ENCODE measurements around the gene PDE8B. TPM values are rescaled to one million over a fixed set of nuclear protein-coding genes. Genes with fewer than 3 reads are reported as not detected.

Gene PDE8B
- total and polyA plus RNA-seq, 9 donors: 0.73 to 26.7 (median 6.4) TPM

DNA sequence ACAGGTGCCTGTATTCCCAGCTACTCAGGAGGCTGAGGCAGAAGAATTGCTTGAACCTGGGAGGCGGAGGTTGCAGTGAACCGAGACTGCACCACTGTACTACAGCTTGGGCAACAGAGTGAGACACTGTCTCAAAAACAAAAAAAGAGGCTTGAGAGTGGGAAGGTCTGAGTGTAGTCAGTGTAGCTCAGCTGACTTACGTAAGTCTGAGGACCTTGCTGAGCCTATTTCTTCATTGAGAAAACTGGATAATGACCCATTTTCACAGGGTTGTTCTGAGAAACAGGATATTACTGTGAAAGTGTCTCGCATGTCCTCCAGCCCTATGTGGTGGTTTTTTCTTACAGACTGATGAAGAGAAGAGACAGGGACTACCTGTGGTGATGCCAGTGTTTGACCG lies 214.9 kb downstream of the PDE8B start:
- WGBS, 3 donors: 96 to 97% (median 96%) methylated on average over 5 of the region's 5 CpGs
- intact Hi-C loops (cut with DNase I): no loop called here
- no peaks in the 10 kb centered on the region for H3K36me3 ChIP-seq
- DNase-seq: no peak
- H3K4me3 ChIP-seq: no peak overlapping the region
- H3K9me3 ChIP-seq: no peaks in the 10 kb centered on the region
- H3K27me3 ChIP-seq: no peaks in the 10 kb centered on the region
- TF ChIP-seq, protein P1, sequence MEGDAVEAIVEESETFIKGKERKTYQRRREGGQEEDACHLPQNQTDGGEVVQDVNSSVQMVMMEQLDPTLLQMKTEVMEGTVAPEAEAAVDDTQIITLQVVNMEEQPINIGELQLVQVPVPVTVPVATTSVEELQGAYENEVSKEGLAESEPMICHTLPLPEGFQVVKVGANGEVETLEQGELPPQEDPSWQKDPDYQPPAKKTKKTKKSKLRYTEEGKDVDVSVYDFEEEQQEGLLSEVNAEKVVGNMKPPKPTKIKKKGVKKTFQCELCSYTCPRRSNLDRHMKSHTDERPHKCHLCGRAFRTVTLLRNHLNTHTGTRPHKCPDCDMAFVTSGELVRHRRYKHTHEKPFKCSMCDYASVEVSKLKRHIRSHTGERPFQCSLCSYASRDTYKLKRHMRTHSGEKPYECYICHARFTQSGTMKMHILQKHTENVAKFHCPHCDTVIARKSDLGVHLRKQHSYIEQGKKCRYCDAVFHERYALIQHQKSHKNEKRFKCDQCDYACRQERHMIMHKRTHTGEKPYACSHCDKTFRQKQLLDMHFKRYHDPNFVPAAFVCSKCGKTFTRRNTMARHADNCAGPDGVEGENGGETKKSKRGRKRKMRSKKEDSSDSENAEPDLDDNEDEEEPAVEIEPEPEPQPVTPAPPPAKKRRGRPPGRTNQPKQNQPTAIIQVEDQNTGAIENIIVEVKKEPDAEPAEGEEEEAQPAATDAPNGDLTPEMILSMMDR (IDR thresholded peaks at IDR 0.05): no peak
- H3K27ac ChIP-seq: no peak overlapping the region
- H3K4me1 ChIP-seq (ENCODE audit: insufficient read depth): no peaks in the 10 kb centered on the region

DNA sequence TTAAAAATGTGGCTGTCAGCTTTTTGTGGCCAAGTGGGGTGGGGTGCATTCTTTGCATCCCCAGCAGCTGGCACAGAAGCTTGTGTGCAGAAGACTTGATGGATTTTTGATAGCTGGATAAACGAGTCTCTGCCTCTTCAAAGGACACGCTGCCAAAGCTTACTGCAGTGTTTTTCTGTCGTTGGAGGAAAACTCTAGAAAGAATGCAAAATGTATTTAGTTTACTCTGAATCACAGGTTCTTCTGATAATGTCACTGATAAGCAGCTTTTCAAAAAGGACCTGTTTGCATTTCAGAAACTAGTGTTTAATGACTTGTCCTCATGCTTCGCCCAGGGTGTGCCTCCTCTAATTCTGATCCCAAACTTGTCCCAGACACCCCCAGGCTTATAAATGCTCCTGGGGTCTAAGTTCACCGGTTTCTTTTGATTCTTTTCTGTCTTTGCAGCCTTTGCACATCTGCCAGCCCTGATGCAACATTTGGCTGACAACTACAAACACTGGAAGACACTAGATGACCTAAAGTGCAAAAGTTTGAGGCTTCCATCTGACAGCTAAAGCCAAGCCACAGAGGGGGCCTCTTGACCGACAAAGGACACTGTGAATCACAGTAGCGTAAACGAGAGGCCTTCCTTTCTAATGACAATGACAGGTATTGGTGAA lies 215.6 kb downstream of the PDE8B start:
- no peak overlapping the region for H3K27ac ChIP-seq
- H3K4me1 ChIP-seq (ENCODE audit: insufficient read depth): no peaks in the 10 kb centered on the region
- H3K4me3 ChIP-seq: no peak overlapping the region
- TF ChIP-seq EP300 (IDR thresholded peaks at IDR 0.05): no peak
- TF ChIP-seq, protein P1 (IDR thresholded peaks at IDR 0.05): no peak
- TF ChIP-seq POLR2A (IDR thresholded peaks at IDR 0.05): no peak
- 52 to 61% (median 57%) methylated on average over 8 of the region's 8 CpGs for WGBS, 3 donors
- H3K27me3 ChIP-seq: no peaks in the 10 kb centered on the region
- intact Hi-C loops (cut with DNase I): no loop called here
- DNase-seq: no peak
- H3K9me3 ChIP-seq: no peaks in the 10 kb centered on the region
- no peaks in the 10 kb centered on the region for H3K36me3 ChIP-seq

DNA sequence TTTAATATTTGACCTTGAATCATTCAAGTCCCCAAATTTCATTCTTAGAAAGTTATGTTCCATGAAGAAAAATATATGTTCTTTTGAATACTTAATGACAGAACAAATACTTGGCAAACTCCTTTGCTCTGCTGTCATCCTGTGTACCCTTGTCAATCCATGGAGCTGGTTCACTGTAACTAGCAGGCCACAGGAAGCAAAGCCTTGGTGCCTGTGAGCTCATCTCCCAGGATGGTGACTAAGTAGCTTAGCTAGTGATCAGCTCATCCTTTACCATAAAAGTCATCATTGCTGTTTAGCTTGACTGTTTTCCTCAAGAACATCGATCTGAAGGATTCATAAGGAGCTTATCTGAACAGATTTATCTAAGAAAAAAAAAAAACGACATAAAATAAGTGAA lies 216.2 kb downstream of the PDE8B start:
- H3K4me3 ChIP-seq: no peak overlapping the region
- no peaks in the 10 kb centered on the region for H3K4me1 ChIP-seq (ENCODE audit: insufficient read depth)
- TF ChIP-seq POLR2A (IDR thresholded peaks at IDR 0.05) (no peak), EP300 (IDR thresholded peaks at IDR 0.05) (no peak)
- TF ChIP-seq, protein P1 (IDR thresholded peaks at IDR 0.05): no peak
- H3K9me3 ChIP-seq: no peaks in the 10 kb centered on the region
- WGBS, 3 donors: 48 to 54% (median 51%) methylated on average over 2 of the region's 2 CpGs
- no peaks in the 10 kb centered on the region for H3K36me3 ChIP-seq
- H3K27ac ChIP-seq: no peak overlapping the region
- no peak for DNase-seq
- H3K27me3 ChIP-seq: no peaks in the 10 kb centered on the region
- intact Hi-C loops (cut with DNase I): no loop called here

DNA sequence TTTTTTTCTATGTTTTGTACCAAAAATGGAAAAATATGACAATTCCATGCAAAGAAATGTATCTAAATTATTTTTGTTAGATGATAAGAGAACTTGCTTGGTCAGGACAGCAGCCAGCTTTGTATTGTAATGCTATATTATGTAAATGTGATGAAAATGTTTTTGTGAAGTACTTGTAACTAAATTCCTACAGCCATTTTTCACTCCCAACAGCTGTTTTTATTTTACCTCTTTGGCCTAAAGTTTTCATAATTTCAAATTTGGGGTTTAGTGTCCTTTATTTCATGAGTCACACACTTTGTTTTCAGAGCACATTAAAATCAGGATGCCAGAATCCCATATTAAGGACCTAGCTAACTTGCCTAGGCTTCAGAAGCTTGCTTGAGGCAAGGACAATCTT lies 217.5 kb downstream of the PDE8B start:
- Histone ChIP-seq H3K27me3 (no peaks in the 10 kb centered on the region), H3K4me3 (no peak overlapping the region), H3K4me1 (ENCODE audit: insufficient read depth) (no peaks in the 10 kb centered on the region), H3K9me3 (no peaks in the 10 kb centered on the region), H3K36me3 (no peaks in the 10 kb centered on the region), H3K27ac (no peak overlapping the region)
- DNase-seq: no peak
- intact Hi-C loops (cut with DNase I): no loop called here
- TF ChIP-seq EP300 (IDR thresholded peaks at IDR 0.05) (no peak), POLR2A (IDR thresholded peaks at IDR 0.05) (no peak)
- TF ChIP-seq, protein P1 (IDR thresholded peaks at IDR 0.05): no peak

All from ovary (tissue), 9 donors.